SK-N-SH treated with all-trans-retinoic acid at 6 μM for 48 hours (cell line): ENCODE results near the gene SLC25A41.
"Not testable (repeated sequence)": the region's sequence is repeated elsewhere in the genome, so short reads cannot be mapped to it uniquely, and the experiment has no call there.

ENCODE experiments used
- ATAC-seq: fragments of 200-7000 bp; cut with Tn5 transposase; 3 replicates; pipeline ENCODE4 v1.9.1; 2020; ENCODE audit warnings: mild to moderate bottlenecking, moderate library complexity
- BACH2 ChIP-seq: fragments of 250-450 bp; sonication (Bioruptor Pico); IDR thresholded peaks from 2 replicates; pipeline ENCODE4 v1.9.0; 2021; ENCODE audit warnings: mild to moderate bottlenecking, borderline replicate concordance
- CSDC2 ChIP-seq: fragments of 250-450 bp; sonication (Bioruptor Pico); IDR thresholded peaks from 2 replicates; pipeline ENCODE4 v1.5.0; 2020; ENCODE audit warnings: mild to moderate bottlenecking, moderate library complexity
- CSRNP3 ChIP-seq: fragments of 250-450 bp; sonication (Bioruptor Pico); IDR thresholded peaks from 2 replicates; pipeline ENCODE4 v1.5.1; 2021; ENCODE audit warnings: mild to moderate bottlenecking, moderate library complexity
- ESRRG ChIP-seq: fragments of 250-450 bp; sonication (Bioruptor Pico); IDR thresholded peaks from 2 replicates; pipeline ENCODE4 v1.6.1; 2021; ENCODE audit warnings: mild to moderate bottlenecking
- GLIS3 ChIP-seq: fragments of 250-450 bp; sonication (Bioruptor Pico); IDR thresholded peaks from 2 replicates; pipeline ENCODE4 v1.5.0; 2020; ENCODE audit warnings: mild to moderate bottlenecking, moderate library complexity
- OSR1 ChIP-seq: fragments of 250-450 bp; sonication (Bioruptor Pico); IDR thresholded peaks from 2 replicates; pipeline ENCODE4 v1.8.0; 2022; ENCODE audit warnings: moderate library complexity, mild to moderate bottlenecking, inconsistent platforms
- POU6F1 ChIP-seq: fragments of 250-450 bp; sonication (Bioruptor Pico); IDR thresholded peaks from 2 replicates; pipeline ENCODE4 v1.8.0; 2021; ENCODE audit warnings: low read depth, mild to moderate bottlenecking, moderate library complexity, borderline replicate concordance
- RARB ChIP-seq: fragments of 250-450 bp; sonication (Bioruptor Pico); IDR thresholded peaks from 2 replicates; pipeline ENCODE4 v1.8.0; 2021; ENCODE audit warnings: mild to moderate bottlenecking, moderate library complexity
- SNAI2 ChIP-seq: fragments of 250-450 bp; sonication (Bioruptor Pico); IDR thresholded peaks from 2 replicates; pipeline ENCODE4 v1.5.0; 2020; ENCODE audit warnings: mild to moderate bottlenecking, moderate library complexity
- TCF4 ChIP-seq: fragments of 250-450 bp; sonication (Bioruptor Pico); IDR thresholded peaks from 2 replicates; pipeline ENCODE4 v1.8.0; 2021; ENCODE audit warnings: mild to moderate bottlenecking, moderate library complexity, borderline replicate concordance
- TOX ChIP-seq: fragments of 250-450 bp; sonication (Bioruptor Pico); IDR thresholded peaks from 2 replicates; pipeline ENCODE4 v1.8.0; 2021; ENCODE audit warnings: mild to moderate bottlenecking, moderate library complexity, borderline replicate concordance
- TSHZ2 ChIP-seq: fragments of 250-450 bp; sonication (Bioruptor Pico); IDR thresholded peaks from 2 replicates; pipeline ENCODE4 v1.5.0; 2020; ENCODE audit warnings: mild to moderate bottlenecking, moderate library complexity
- ZFP3 ChIP-seq: fragments of 250-450 bp; sonication (Bioruptor Pico); IDR thresholded peaks from 2 replicates; pipeline ENCODE4 v1.5.0; 2020; ENCODE audit warnings: mild to moderate bottlenecking, moderate library complexity
- ZFP30 ChIP-seq: fragments of 450-650 bp; formaldehyde crosslinking; IDR thresholded peaks from 2 replicates; pipeline ENCODE4 v1.5.0; 2022; ENCODE audit warnings: mild to moderate bottlenecking, moderate library complexity
- ZNF565 ChIP-seq: fragments of 450-650 bp; formaldehyde crosslinking; conservative IDR thresholded peaks from 2 replicates; pipeline ENCODE4 v1.5.0; 2020; ENCODE audit warnings: low read depth, mild to moderate bottlenecking, moderate library complexity
- ZNF70 ChIP-seq: fragments of 450-650 bp; formaldehyde crosslinking; IDR thresholded peaks from 2 replicates; pipeline ENCODE4 v1.5.0; 2020; ENCODE audit warnings: mild to moderate bottlenecking, moderate library complexity
- ZNF8 ChIP-seq: fragments of 450-650 bp; formaldehyde crosslinking; IDR thresholded peaks from 2 replicates; pipeline ENCODE4 v1.5.0; 2020; ENCODE audit warnings: mild to moderate bottlenecking, moderate library complexity
- TF ChIP-seq, protein P1 (sequence below): fragments of 250-450 bp; sonication (Bioruptor Pico); IDR thresholded peaks from 2 replicates; pipeline ENCODE4 v1.5.1; 2020; ENCODE audit warnings: low read depth, mild to moderate bottlenecking, moderate library complexity
- TF ChIP-seq, protein P2 (sequence below): fragments of 250-450 bp; sonication (Bioruptor Pico); IDR thresholded peaks from 2 replicates; pipeline ENCODE4 v1.8.0; 2020; ENCODE audit warnings: mild to moderate bottlenecking, moderate library complexity, borderline replicate concordance

Gene SLC25A41

DNA sequence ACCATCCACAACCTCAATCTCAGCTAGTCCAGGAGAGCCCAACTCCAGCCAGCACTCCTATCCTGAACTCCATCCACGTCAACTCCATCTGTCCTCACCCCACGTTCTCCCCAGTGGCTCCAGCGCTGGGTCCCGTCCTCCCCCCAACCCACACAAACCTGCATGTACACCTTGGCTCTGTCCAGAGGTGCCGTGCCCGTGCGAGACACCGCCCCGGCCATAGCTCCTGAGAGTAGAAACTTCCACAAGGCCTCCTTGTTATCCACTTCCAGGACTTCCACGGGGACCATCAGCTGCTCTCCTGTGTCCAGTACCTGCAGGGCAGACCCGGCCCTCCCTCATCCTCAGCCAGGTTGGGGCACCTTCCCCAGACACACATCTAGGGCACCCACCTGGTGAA lies 1.7 kb downstream of the SLC25A41 start:
- TF ChIP-seq, protein P1, sequence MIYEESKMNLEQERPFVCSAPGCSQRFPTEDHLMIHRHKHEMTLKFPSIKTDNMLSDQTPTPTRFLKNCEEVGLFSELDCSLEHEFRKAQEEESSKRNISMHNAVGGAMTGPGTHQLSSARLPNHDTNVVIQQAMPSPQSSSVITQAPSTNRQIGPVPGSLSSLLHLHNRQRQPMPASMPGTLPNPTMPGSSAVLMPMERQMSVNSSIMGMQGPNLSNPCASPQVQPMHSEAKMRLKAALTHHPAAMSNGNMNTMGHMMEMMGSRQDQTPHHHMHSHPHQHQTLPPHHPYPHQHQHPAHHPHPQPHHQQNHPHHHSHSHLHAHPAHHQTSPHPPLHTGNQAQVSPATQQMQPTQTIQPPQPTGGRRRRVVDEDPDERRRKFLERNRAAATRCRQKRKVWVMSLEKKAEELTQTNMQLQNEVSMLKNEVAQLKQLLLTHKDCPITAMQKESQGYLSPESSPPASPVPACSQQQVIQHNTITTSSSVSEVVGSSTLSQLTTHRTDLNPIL (CRISPR knock-in tag): no peak
- TF ChIP-seq RARB (CRISPR knock-in tag) (no peak), OSR1 (CRISPR knock-in tag) (no peak), TOX (CRISPR knock-in tag) (no peak), GLIS3 (CRISPR knock-in tag) (no peak), ESRRG (no peak), ZNF565 (CRISPR knock-in tag) (no peak), BACH2 (no peak), ZNF70 (no peak)
- no peak for ATAC-seq

DNA sequence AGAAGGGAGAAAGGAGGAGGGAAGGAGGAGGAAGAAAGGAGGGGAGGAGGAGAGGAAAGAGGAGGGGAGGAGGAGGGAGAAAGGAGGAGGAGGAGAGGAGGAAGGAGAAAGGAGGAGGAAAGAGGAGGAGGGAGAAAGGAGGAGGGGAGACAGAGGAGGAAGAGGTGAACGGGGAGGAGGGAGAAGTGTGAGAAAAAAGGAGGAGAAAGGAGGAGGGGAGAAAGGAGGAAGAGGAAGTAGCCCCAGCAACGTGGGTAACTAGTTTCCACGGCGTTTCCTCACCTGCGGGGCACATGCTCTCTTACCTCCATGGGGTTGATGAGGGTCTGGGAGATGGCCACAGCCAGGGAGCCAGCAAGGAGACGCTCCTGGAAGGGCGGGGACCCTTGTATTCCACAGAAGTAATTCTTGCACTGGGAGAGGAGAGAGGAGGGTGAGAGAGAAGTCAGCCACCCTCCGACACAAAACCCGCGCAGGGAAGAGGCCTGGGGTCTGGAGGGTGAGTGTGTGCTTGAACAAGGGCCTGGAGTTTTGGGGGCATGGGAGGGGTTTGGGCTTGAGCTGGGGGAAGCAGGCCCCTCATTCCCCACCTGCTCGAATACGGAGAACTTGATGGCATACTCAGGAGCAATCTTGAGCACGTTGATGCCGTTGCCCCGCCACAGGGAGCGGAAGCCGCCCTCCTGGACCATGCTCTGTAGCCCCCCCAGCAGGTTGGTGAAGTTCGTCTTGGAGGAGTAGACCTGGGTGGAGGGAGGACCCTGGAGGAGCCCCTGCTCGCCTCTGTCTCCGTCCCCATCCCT lies 3.9 kb downstream of the SLC25A41 start:
- no peak for ATAC-seq
- TF ChIP-seq, protein P1 (CRISPR knock-in tag): no peak
- TF ChIP-seq, protein P2, sequence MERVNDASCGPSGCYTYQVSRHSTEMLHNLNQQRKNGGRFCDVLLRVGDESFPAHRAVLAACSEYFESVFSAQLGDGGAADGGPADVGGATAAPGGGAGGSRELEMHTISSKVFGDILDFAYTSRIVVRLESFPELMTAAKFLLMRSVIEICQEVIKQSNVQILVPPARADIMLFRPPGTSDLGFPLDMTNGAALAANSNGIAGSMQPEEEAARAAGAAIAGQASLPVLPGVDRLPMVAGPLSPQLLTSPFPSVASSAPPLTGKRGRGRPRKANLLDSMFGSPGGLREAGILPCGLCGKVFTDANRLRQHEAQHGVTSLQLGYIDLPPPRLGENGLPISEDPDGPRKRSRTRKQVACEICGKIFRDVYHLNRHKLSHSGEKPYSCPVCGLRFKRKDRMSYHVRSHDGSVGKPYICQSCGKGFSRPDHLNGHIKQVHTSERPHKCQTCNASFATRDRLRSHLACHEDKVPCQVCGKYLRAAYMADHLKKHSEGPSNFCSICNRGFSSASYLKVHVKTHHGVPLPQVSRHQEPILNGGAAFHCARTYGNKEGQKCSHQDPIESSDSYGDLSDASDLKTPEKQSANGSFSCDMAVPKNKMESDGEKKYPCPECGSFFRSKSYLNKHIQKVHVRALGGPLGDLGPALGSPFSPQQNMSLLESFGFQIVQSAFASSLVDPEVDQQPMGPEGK (CRISPR knock-in tag): no peak
- no peak for TF ChIP-seq ZFP3 (CRISPR knock-in tag)
- no peak for TF ChIP-seq OSR1 (CRISPR knock-in tag)
- no peak for TF ChIP-seq RARB (CRISPR knock-in tag)
- no peak for TF ChIP-seq TSHZ2 (CRISPR knock-in tag)
- TF ChIP-seq BACH2: no peak
- TF ChIP-seq SNAI2 (CRISPR knock-in tag): no peak
- no peak for TF ChIP-seq ZNF8 (CRISPR knock-in tag)
- TF ChIP-seq ESRRG: no peak
- no peak for TF ChIP-seq GLIS3 (CRISPR knock-in tag)
- TF ChIP-seq ZNF565 (CRISPR knock-in tag): no peak
- no peak for TF ChIP-seq TOX (CRISPR knock-in tag)
- no peak for TF ChIP-seq TCF4 (CRISPR knock-in tag)
- no peak for TF ChIP-seq CSRNP3 (CRISPR knock-in tag)
- no peak for TF ChIP-seq POU6F1 (CRISPR knock-in tag)
- TF ChIP-seq CSDC2: no peak
- no peak for TF ChIP-seq ZFP30 (CRISPR knock-in tag)

GRCh38 chr19:6428692-6429418 lies 4.7 kb downstream of the SLC25A41 start:
- ATAC-seq: not testable (repeated sequence)
